ENCODE data around the gene RABGAP1L.
"Not testable (repeated sequence)": the region's sequence is repeated elsewhere in the genome, so short reads cannot be mapped to it uniquely, and the experiment has no call there.

Gene RABGAP1L

DNA sequence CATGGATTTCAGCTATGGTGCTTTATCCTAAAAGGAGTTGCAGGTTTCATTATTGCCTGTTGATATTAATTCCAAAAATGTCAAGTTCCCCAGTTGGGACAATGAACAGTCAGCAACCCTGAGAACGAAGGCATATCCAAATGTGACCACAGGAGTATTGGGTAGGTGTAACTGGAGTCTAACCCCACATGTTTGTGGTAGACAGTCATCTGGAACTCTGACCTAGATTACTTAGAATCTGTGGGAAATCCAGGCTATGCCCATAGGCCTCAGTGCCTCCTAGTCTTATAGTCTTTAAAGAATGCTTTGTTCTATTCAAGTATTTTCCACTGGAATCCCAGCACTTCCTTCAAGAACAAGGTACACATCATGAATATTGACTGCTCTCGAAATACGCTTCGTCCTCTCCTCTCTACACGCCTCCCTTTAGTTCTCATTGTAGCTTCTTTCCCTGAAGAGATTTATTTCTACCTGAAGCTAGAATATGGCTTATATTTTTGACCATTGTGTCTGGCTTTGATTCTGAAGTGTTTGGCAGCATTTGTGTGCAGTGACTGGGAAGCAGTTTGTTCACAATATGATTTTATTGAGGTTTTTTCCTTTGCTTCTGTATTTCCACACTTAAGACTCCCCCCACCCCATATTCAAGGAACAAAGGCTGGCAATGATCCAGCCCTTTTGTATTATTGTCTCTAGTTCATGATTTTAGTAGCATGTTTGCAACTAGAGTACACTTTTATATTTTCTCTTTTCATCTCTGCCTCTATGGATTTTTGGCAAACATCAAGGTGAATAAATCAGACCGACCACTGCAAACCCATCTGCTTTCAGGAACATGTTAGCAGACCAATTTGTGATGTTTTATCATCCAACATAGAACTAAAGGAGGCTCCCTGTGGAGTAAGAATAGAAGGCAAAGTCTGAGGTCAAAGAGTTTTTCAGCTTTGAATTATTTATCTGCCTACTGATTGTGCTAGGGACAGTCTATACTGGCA, 467.0 kb downstream of the RABGAP1L start:
- no peak overlapping the region for H3K4me3 ChIP-seq (ENCODE audit: low read depth, low read length)

DNA sequence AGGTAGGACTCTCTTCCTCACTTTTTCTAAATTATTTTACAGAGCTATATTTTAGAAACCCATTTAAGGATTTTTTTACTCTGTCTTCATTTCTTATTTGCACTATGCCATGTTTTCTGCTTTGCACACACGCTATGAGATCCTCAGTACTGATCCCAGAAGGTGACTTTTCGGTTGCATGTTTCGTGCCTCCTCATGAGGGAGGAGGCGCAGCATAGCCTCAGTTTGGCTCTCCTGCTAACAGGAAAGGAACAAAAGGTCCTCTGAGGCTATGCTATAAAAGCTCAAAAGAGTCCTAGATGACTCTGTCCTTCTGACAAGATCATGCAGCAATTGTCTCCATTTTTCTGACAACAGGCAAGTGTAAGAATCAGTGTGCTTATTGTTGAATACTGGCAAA, 478.2 kb downstream of the RABGAP1L start:
- DNase-seq (ENCODE audit: low read depth), result no peak
- TF ChIP-seq, protein P1, sequence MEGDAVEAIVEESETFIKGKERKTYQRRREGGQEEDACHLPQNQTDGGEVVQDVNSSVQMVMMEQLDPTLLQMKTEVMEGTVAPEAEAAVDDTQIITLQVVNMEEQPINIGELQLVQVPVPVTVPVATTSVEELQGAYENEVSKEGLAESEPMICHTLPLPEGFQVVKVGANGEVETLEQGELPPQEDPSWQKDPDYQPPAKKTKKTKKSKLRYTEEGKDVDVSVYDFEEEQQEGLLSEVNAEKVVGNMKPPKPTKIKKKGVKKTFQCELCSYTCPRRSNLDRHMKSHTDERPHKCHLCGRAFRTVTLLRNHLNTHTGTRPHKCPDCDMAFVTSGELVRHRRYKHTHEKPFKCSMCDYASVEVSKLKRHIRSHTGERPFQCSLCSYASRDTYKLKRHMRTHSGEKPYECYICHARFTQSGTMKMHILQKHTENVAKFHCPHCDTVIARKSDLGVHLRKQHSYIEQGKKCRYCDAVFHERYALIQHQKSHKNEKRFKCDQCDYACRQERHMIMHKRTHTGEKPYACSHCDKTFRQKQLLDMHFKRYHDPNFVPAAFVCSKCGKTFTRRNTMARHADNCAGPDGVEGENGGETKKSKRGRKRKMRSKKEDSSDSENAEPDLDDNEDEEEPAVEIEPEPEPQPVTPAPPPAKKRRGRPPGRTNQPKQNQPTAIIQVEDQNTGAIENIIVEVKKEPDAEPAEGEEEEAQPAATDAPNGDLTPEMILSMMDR (IDR thresholded peaks at IDR 0.05; ENCODE audit: low read depth, low read length, missing control alignments), result no peak
- H3K4me3 ChIP-seq (ENCODE audit: low read depth, low read length), result no peak overlapping the region

More for the DNA sequence above, 467.0 kb downstream of the RABGAP1L start:
- TF ChIP-seq, protein P1 (IDR thresholded peaks at IDR 0.05; ENCODE audit: low read depth, low read length, missing control alignments), result no peak
- no peak for DNase-seq (ENCODE audit: low read depth)

DNA sequence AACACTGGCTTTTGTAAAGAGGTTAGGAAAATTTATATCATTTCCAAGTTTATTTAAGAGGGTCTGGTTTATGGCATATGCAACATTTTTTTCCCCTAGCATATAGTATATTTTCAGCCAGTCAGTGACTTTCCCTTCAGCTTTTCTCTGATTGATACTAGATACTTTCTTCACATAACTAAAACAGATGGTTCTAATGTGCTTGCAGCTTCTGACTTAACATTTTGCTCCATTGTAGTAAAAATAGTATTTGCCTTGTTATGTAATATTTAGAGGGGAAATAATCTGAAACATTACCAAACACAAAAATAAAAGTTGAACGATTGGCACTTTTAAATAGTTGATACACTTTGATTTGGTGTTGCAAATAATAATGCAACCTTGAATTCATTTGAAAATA, 480.1 kb downstream of the RABGAP1L start:
- no peak overlapping the region for H3K4me3 ChIP-seq (ENCODE audit: low read depth, low read length)
- TF ChIP-seq, protein P1 (IDR thresholded peaks at IDR 0.05; ENCODE audit: low read depth, low read length, missing control alignments), result no peak
- no peak for DNase-seq (ENCODE audit: low read depth)

DNA sequence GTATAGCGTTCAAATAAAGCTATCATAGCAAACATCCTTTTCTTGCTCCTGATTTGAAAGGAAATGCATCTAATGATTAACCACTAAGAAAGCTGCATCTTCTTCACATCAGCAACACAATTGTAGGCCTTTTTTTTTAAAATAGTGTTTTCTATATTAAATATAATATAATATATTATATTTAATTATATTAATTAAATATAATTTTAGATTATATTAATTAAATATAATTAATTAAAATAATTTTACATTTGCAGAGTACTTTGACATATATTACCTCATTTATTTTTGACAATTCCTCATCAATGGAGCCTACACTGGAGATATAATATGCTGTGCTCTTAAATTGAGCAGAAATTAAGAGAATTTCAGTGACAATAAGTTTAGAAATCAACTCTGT, 481.5 kb downstream of the RABGAP1L start:
- TF ChIP-seq, protein P1 (IDR thresholded peaks at IDR 0.05; ENCODE audit: low read depth, low read length, missing control alignments), result no peak
- no peak overlapping the region for H3K4me3 ChIP-seq (ENCODE audit: low read depth, low read length)
- DNase-seq (ENCODE audit: low read depth), result no peak

DNA sequence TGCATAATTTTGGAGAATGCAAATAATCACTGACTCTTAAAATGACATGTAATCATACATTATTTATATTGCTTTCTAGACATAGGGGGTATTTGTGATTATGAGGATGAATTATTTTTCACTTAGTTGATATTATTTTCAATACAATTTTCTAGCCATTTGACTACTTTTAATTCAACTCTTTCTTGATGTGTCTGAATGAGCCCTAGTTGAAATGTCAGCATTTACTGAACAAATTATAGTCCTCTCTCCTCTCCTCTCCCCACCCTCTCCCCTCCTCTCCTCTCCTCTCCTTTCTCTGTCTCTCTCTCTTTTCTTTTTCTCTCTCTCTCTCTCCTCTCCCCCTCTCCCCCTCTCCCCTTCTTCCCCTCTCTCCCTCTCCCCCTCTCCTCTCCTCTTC, 483.1 kb downstream of the RABGAP1L start:
- no peak for DNase-seq (ENCODE audit: low read depth)
- TF ChIP-seq, protein P1 (IDR thresholded peaks at IDR 0.05; ENCODE audit: low read depth, low read length, missing control alignments), result no peak
- no peak overlapping the region for H3K4me3 ChIP-seq (ENCODE audit: low read depth, low read length)

DNA sequence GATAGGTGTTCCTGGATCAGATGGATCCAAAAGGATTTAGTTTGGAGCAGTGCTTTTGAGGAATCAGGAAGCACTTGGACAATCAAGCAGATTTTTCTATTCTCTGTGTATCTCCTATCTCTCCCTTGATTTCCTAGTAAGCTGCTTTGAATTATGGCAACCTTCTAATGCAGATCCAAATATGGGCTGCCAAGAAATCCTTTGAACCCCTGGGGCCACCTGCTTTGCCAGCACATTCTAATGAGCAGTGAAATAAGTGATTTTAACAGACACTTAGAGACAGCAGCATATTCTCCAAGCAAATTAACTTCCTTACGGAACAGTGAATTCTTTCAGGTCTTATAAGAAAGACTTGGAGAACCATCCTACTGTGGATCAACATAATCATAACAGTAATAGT, 483.9 kb downstream of the RABGAP1L start:
- no peak for DNase-seq (ENCODE audit: low read depth)
- no peak overlapping the region for H3K4me3 ChIP-seq (ENCODE audit: low read depth, low read length)
- TF ChIP-seq, protein P1 (IDR thresholded peaks at IDR 0.05; ENCODE audit: low read depth, low read length, missing control alignments), result no peak

DNA sequence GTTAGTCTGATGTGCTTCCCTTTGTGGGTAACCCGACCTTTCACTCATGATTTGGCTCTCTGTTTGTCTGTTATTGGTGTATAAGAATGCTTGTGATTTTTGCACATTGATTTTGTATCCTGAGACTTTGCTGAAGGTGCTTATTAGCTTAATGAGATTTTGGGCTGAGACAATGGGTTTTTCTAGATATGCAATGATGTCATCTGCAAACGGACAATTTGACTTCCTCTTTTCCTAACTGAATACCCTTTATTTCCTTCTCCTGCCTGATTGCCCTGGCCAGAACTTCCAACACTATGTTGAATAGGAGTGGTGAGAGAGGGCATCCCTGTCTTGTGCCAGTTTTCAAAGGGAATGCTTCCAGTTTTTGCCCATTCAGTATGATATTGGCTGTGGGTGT, 490.3 kb downstream of the RABGAP1L start:
- DNase-seq (ENCODE audit: low read depth); H3K4me3 ChIP-seq (ENCODE audit: low read depth, low read length): not testable (repeated sequence)

Measured in GM12864 (cell line).